H1 (cell line): ENCODE data around the gene AAK1. TPM values are rescaled to one million over a fixed set of nuclear protein-coding genes. Genes with fewer than 3 reads are reported as not detected.

Experiments
- CTCF ChIA-PET: fragments of 300-600 bp; sonication (Branson Sonifier 250); formaldehyde crosslinking; loops from one replicate; lab custom pipeline; 2021; ENCODE audit not compliant: partially characterized antibody; lab: Charles Lee
- POLR2A ChIA-PET: fragments of 300-600 bp; sonication (Branson Sonifier 250); formaldehyde crosslinking; loops from one replicate; lab custom pipeline; 2021; ENCODE audit warnings: inconsistent platforms; ENCODE audit not compliant: partially characterized antibody; lab: Charles Lee
- DNase-seq, 2 experiments: peaks; one replicate each; pipeline versions ENCODE4 v3.0.0 to v3.0.0-alpha.2; 2010 to 2022; ENCODE audit warnings: low spot score in 2 of 2, low read depth in 1 of 2, mixed read lengths in 1 of 2
- FAIRE-seq: peaks from 2 replicates; lab custom pipeline; 2011; peaks lifted over from hg19 to GRCh38; lab: Jason Lieb, UNC
- H2AFZ ChIP-seq: 2 replicates; pipeline ENCODE4 v1.8.1; 2012; ENCODE audit warnings: low read length, inconsistent platforms
- H2AK5ac ChIP-seq: 2 replicates; pipeline ENCODE4 v1.6.1; 2013; ENCODE audit warnings: low read depth, low read length
- H2BK120ac ChIP-seq: replicated peaks from 2 replicates; pipeline ENCODE3; 2013; ENCODE audit warnings: low read depth, low read length, inconsistent platforms
- H2BK12ac ChIP-seq: 2 replicates; pipeline ENCODE4 v1.6.1; 2013; ENCODE audit warnings: low read depth, low read length
- H2BK15ac ChIP-seq: 2 replicates; pipeline ENCODE4 v1.6.1; 2013; ENCODE audit warnings: low read length
- H2BK20ac ChIP-seq: 2 replicates; pipeline ENCODE4 v1.6.1; 2013; ENCODE audit warnings: low read length
- H2BK5ac ChIP-seq: 2 replicates; pipeline ENCODE4 v1.6.1; 2013; ENCODE audit warnings: low read depth, low read length
- H3K14ac ChIP-seq: 2 replicates; pipeline ENCODE4 v1.6.1; 2013; ENCODE audit warnings: inconsistent platforms; ENCODE audit not compliant: insufficient read length
- H3K18ac ChIP-seq: 2 replicates; pipeline ENCODE4 v1.6.1; 2013; ENCODE audit warnings: low read length; ENCODE audit errors: extremely low read depth
- H3K23ac ChIP-seq: 2 replicates; pipeline ENCODE4 v1.6.1; 2013; ENCODE audit warnings: inconsistent platforms; ENCODE audit not compliant: insufficient read length
- H3K23me2 ChIP-seq: 2 replicates; pipeline ENCODE4 v1.6.1; 2013; ENCODE audit warnings: low read depth, low read length
- H3K27ac ChIP-seq: 2 replicates; pipeline ENCODE4 v1.6.1; 2011; ENCODE audit warnings: low read depth, low read length, inconsistent platforms
- H3K27me3 ChIP-seq, 4 experiments: replicated peaks in 1 of 4; 1 replicate in 1 of 4; 2 replicates in 3 of 4; pipeline versions ENCODE4 v1.6.1 to v1.8.1; 2011 to 2013; ENCODE audit warnings: low read length in 3 of 4, mild to moderate bottlenecking in 3 of 4, inconsistent platforms in 2 of 4, mixed read lengths in 2 of 4, moderate library complexity in 1 of 4; ENCODE audit not compliant: control insufficient read depth in 3 of 4, insufficient read depth in 3 of 4; ENCODE audit errors: extremely low read depth in 1 of 4
- H3K36me3 ChIP-seq, 4 experiments: 2 replicates each; pipeline versions ENCODE4 v1.6.1 to v1.8.1; 2011 to 2013; ENCODE audit warnings: mild to moderate bottlenecking in 4 of 4, low read length in 3 of 4, moderate library complexity in 2 of 4, control low read depth in 1 of 4, inconsistent platforms in 1 of 4; ENCODE audit not compliant: insufficient read depth in 4 of 4, control insufficient read depth in 2 of 4
- H3K4ac ChIP-seq: replicated peaks from 2 replicates; pipeline ENCODE3; 2013; ENCODE audit warnings: low read length, low read depth, mixed read lengths, inconsistent platforms; ENCODE audit not compliant: insufficient read length
- H3K4me1 ChIP-seq, 4 experiments: replicated peaks in 1 of 4; 1 replicate in 1 of 4; 2 replicates in 3 of 4; pipeline versions ENCODE4 v1.6.1 to v1.8.1; 2011 to 2013; ENCODE audit warnings: low read length in 3 of 4, inconsistent platforms in 2 of 4, mixed read lengths in 1 of 4; ENCODE audit not compliant: insufficient read depth in 4 of 4, control insufficient read depth in 3 of 4
- H3K4me2 ChIP-seq, 2 experiments: 2 replicates each; pipeline versions ENCODE4 v1.6.1 to v1.8.1; 2011 to 2013; ENCODE audit warnings: low read depth in 2 of 2, low read length in 2 of 2, control low read depth in 1 of 2, inconsistent platforms in 1 of 2, mild to moderate bottlenecking in 1 of 2; ENCODE audit not compliant: insufficient read depth in 1 of 2
- H3K4me3 ChIP-seq, 4 experiments: fragments of 200-600, 300-600 bp in 1 of 4; sonication (generic), shearing (Covaris generic), sonication (Bioruptor Twin) in 1 of 4; 2 replicates each; pipeline versions ENCODE4 v1.5.1 to v1.8.1; 2011 to 2016; ENCODE audit warnings: low read length in 4 of 4, low read depth in 3 of 4, control low read depth in 2 of 4, inconsistent platforms in 2 of 4, mild to moderate bottlenecking in 2 of 4, mixed read lengths in 1 of 4, moderate library complexity in 1 of 4; ENCODE audit not compliant: insufficient read depth in 2 of 4; ENCODE audit errors: extremely low read depth in 1 of 4
- H3K56ac ChIP-seq: replicated peaks from 2 replicates; pipeline ENCODE3; 2013; ENCODE audit warnings: low read depth, mild to moderate bottlenecking, mixed read lengths, low read length, inconsistent platforms; ENCODE audit not compliant: insufficient read length
- H3K79me1 ChIP-seq: 2 replicates; pipeline ENCODE4 v1.6.1; 2013; ENCODE audit warnings: low read depth, low read length, control low read depth
- H3K79me2 ChIP-seq, 2 experiments: 2 replicates each; pipeline versions ENCODE4 v1.6.1 to v1.8.1; 2012 to 2013; ENCODE audit warnings: low read length in 2 of 2, mild to moderate bottlenecking in 2 of 2, inconsistent platforms in 1 of 2; ENCODE audit not compliant: insufficient read depth in 2 of 2, control insufficient read depth in 1 of 2
- H3K9ac ChIP-seq, 4 experiments: replicated peaks in 1 of 4; 1 replicate in 1 of 4; 2 replicates in 3 of 4; pipeline versions ENCODE4 v1.6.1 to v1.8.1; 2011 to 2013; ENCODE audit warnings: low read depth in 3 of 4, low read length in 3 of 4, control low read depth in 2 of 4, mild to moderate bottlenecking in 2 of 4, moderate library complexity in 2 of 4, inconsistent platforms in 1 of 4; ENCODE audit errors: extremely low read depth in 1 of 4
- H3K9me3 ChIP-seq, 2 experiments: 2 replicates each; pipeline versions ENCODE4 v1.6.1 to v1.8.1; 2012 to 2013; ENCODE audit warnings: mild to moderate bottlenecking in 2 of 2, moderate library complexity in 2 of 2, control low read depth in 1 of 2, inconsistent platforms in 1 of 2, low read depth in 1 of 2, low read length in 1 of 2, mixed read lengths in 1 of 2; ENCODE audit not compliant: insufficient read depth in 2 of 2
- H4K20me1 ChIP-seq, 2 experiments: replicated peaks in 1 of 2; 2 replicates each; pipeline versions ENCODE3 to v1.8.1; 2011 to 2013; ENCODE audit warnings: inconsistent platforms in 2 of 2, low read length in 2 of 2, mild to moderate bottlenecking in 1 of 2; ENCODE audit not compliant: insufficient read depth in 2 of 2, control insufficient read depth in 1 of 2
- H4K5ac ChIP-seq: 2 replicates; pipeline ENCODE4 v1.6.1; 2013; ENCODE audit warnings: low read length, low read depth, mixed read lengths, inconsistent platforms; ENCODE audit not compliant: insufficient read length
- H4K8ac ChIP-seq: 2 replicates; pipeline ENCODE4 v1.8.0; 2013; ENCODE audit warnings: mild to moderate bottlenecking, moderate library complexity, low read length, inconsistent platforms; ENCODE audit not compliant: insufficient read depth; ENCODE audit errors: extremely low read depth
- H4K91ac ChIP-seq: replicated peaks from 2 replicates; pipeline ENCODE3; 2013; ENCODE audit warnings: low read length, mixed read lengths, inconsistent platforms; ENCODE audit not compliant: insufficient read length
- EGR1 ChIP-seq: IDR thresholded peaks from 2 replicates; pipeline ENCODE4 v1.6.1; 2011; ENCODE audit warnings: low read depth, low read length, borderline replicate concordance
- EP300 ChIP-seq, 2 experiments: IDR thresholded peaks; 1 replicate in 1 of 2; 2 replicates in 1 of 2; pipeline ENCODE4 v1.6.1; 2011 to 2012; ENCODE audit warnings: low read depth in 2 of 2, low read length in 2 of 2, mild to moderate bottlenecking in 2 of 2, borderline replicate concordance in 1 of 2, inconsistent platforms in 1 of 2, moderate library complexity in 1 of 2
- EZH2 ChIP-seq: fragments of 200-600 bp; sonication (generic); IDR thresholded peaks from 2 replicates; pipeline ENCODE4 v1.7.1; 2012; ENCODE audit warnings: low read depth, mild to moderate bottlenecking, moderate library complexity, low read length, inconsistent platforms; ENCODE audit not compliant: severe bottlenecking
- KDM1A ChIP-seq: fragments of 200-600, 300-600 bp; sonication (generic); IDR thresholded peaks from 2 replicates; pipeline ENCODE4 v1.7.1; 2016; ENCODE audit warnings: mild to moderate bottlenecking, low read length, borderline replicate concordance
- KDM5A ChIP-seq: fragments of 200-600 bp; IDR thresholded peaks from 2 replicates; pipeline ENCODE4 v1.7.1; 2012; ENCODE audit warnings: mild to moderate bottlenecking, low read length, inconsistent platforms, mixed read lengths
- MAFK ChIP-seq: IDR thresholded peaks from 2 replicates; pipeline ENCODE4 v1.6.1; 2012; ENCODE audit warnings: low read depth, mild to moderate bottlenecking, improper control_type of control experiment, low read length
- POLR2AphosphoS5 ChIP-seq: IDR thresholded peaks from 2 replicates; pipeline ENCODE4 v1.6.1; 2011; ENCODE audit warnings: low read depth, low read length
- RAD21 ChIP-seq, 2 experiments: IDR thresholded peaks in 1 of 2; conservative IDR thresholded peaks in 1 of 2; 2 replicates each; pipeline ENCODE4 v1.6.1; 2011; ENCODE audit warnings: low read depth in 2 of 2, low read length in 2 of 2, improper control_type of control experiment in 1 of 2, inconsistent platforms in 1 of 2, mild to moderate bottlenecking in 1 of 2, moderate library complexity in 1 of 2
- RFX5 ChIP-seq: IDR thresholded peaks from 2 replicates; pipeline ENCODE4 v1.6.1; 2011; ENCODE audit warnings: low read depth, low read length, improper control_type of control experiment, borderline replicate concordance
- SP1 ChIP-seq: IDR thresholded peaks from 2 replicates; pipeline ENCODE4 v1.6.1; 2011; ENCODE audit warnings: low read depth, low read length
- TAF1 ChIP-seq: IDR thresholded peaks from 2 replicates; pipeline ENCODE4 v1.6.1; 2011; ENCODE audit warnings: mild to moderate bottlenecking, low read depth, low read length
- TAF7 ChIP-seq: optimal IDR thresholded peaks from 2 replicates; pipeline ENCODE3; 2011; ENCODE audit warnings: low read depth, mild to moderate bottlenecking, inconsistent platforms, low read length, moderate library complexity, borderline replicate concordance
- TEAD4 ChIP-seq: IDR thresholded peaks from 2 replicates; pipeline ENCODE4 v1.6.1; 2012; ENCODE audit warnings: low read depth, low read length, inconsistent platforms, mixed read lengths
- WGBS, 2 experiments: shearing (Covaris generic) in 1 of 2; methylation state at CpG; one replicate each; pipeline versions ENCODE4 v1.1.6 to v1.1.7; 2013 to 2015; ENCODE audit warnings: low lambda C conversion rate in 2 of 2, mixed read lengths in 2 of 2, inconsistent platforms in 1 of 2, low coverage in 1 of 2, missing lambda C conversion rate in 1 of 2; ENCODE audit not compliant: insufficient replicate concordance in 2 of 2, insufficient coverage in 1 of 2, insufficient read length in 1 of 2; ENCODE audit errors: extremely low coverage in 1 of 2, missing lambda C conversion rate in 1 of 2; 5-methylcytosine and 5-hydroxymethylcytosine counted together
- polyA plus RNA-seq, 7 experiments: library from polyadenylated mRNA; depleted of rRNA in 3 of 7; stranded (reverse) in 5 of 7; unstranded in 2 of 7; fragments of >200 nt in 5 of 7; fragments of 200-250 nt in 2 of 7; gene quantifications; 1 replicate in 5 of 7; 2 replicates in 1 of 7; 4 replicates in 1 of 7; pipeline versions ENCODE4 v1.2.1 to v1.2.3, GENCODE V29; 2011 to 2013; ENCODE audit warnings: missing spikeins in 2 of 7, mixed read lengths in 2 of 7
- total RNA-seq: library from RNA; stranded (reverse); fragmentation: NEBNext Ultra II Directional; extraction: Animal tissue kit (Norgen Biotek cat#: 25700); gene quantifications from 2 replicates; pipeline ENCODE4 v1.2.1, GENCODE V29; 2021

Gene AAK1
- total and polyA plus RNA-seq, 2 of the 8 experiments (the other 6 are each of a cell fraction or from before 2014, with no cell fraction given) = 10.0 to 40.5 TPM

- DNase-seq (no peak), FAIRE-seq (no peak)
- Histone ChIP-seq H2BK5ac (no peak overlapping the region; the same call in 1 of the 2 replicates), H4K5ac (no peak overlapping the region), H3K4ac (no peak overlapping the region), H3K14ac (no peak overlapping the region), H4K20me1 (no peaks in the 10 kb centered on the region), H3K23me2 (peaks cover 8% of the 10 kb centered on the region), H2BK120ac (no peak overlapping the region), H4K8ac (no peak overlapping the region), H3K36me3 (no peaks in the 10 kb centered on the region), H2BK12ac (no peak overlapping the region; the same call in 1 of the 2 replicates), H2BK20ac (no peak overlapping the region), H3K4me3 (peak overlapping the region; percentile 81 to 100 (median 97)), H3K9me3 (no peaks in the 10 kb centered on the region), H3K79me2 (peaks cover 0 to 32% of the 10 kb centered on the region in 2 experiments; a peak in 3 of 4 replicates), H3K9ac (peak overlapping the region in 3 of 4 experiments; percentile 0 to 79 (median 38); a peak in 4 of 7 replicates), H2AFZ (peak overlapping the region; percentile 60; the same call in 1 of the 2 replicates), H2AK5ac (no peak overlapping the region), H3K27ac (no peak overlapping the region), H3K23ac (no peak overlapping the region), H2BK15ac (no peak overlapping the region), H3K4me1 (peaks cover 4 to 17% (median 8%) of the 10 kb centered on the region in 4 experiments; a peak in 6 of 7 replicates), H3K56ac (no peak overlapping the region), H3K79me1 (peaks cover 5% of the 10 kb centered on the region; the same call in 1 of the 2 replicates), H3K27me3 (no peaks in the 10 kb centered on the region), H3K18ac (no peak overlapping the region; the same call in 1 of the 2 replicates), H3K4me2 (peak overlapping the region; percentile 98 to 99), H4K91ac (no peak overlapping the region)
- ChIA-PET POLR2A (interaction anchor here (0.6 to 1.7 kb wide), 5 partner anchors 15 to 120 kb away, joined by 3 to 6 read pairs (median 5); no protein-coding TSS in a partner anchor), CTCF (interaction anchor here (0.7 to 3.3 kb wide), 10 partner anchors 9 to 311 kb away, joined by 3 to 13 read pairs (median 3); no protein-coding TSS in a partner anchor)
- WGBS, 2 experiments = 17% methylated on average over 15 of the region's 15 CpGs; no CpG with 5 or more reads in 1 of the 2 experiments
- TF ChIP-seq TAF7 = no peak
- TF ChIP-seq KDM5A = no peak
- no peak for TF ChIP-seq MAFK
- no peak for TF ChIP-seq POLR2AphosphoS5
- TF ChIP-seq TEAD4 = no peak
- no peak for TF ChIP-seq RAD21 (IDR thresholded peaks at IDR 0.05 in 1 of 2, conservative IDR thresholded peaks at IDR 0.05 in 1 of 2; ENCODE audit: low read depth in 2 of 2, low read length in 2 of 2)
- no peak for TF ChIP-seq EP300 (IDR thresholded peaks at IDR 0.05; ENCODE audit: borderline replicate concordance in 1 of 2, low read depth in 2 of 2, low read length in 2 of 2)
- no peak for TF ChIP-seq SP1
- no peak for TF ChIP-seq EZH2
- TF ChIP-seq TAF1 = no peak
- no peak for TF ChIP-seq EGR1
- TF ChIP-seq RFX5 = no peak
- TF ChIP-seq KDM1A = no peak
Measured at GRCh38 chr2:69644506-69644979, 1.0 kb upstream of the AAK1 start.
